HL-60/S4 (cell line): ENCODE data around the gene PIGU.
"Not testable (repeated sequence)": the region's sequence is repeated elsewhere in the genome, so short reads cannot be mapped to it uniquely, and the experiment has no call there.

ENCODE experiments used
- in situ Hi-C: fragments of 300-500 bp; cut with MboI; formaldehyde crosslinking; loops from 2 replicates; pipeline ENCODE4 v1.14.3; 2022; ENCODE audit warnings: low sequenced_read_pairs

Gene PIGU

DNA sequence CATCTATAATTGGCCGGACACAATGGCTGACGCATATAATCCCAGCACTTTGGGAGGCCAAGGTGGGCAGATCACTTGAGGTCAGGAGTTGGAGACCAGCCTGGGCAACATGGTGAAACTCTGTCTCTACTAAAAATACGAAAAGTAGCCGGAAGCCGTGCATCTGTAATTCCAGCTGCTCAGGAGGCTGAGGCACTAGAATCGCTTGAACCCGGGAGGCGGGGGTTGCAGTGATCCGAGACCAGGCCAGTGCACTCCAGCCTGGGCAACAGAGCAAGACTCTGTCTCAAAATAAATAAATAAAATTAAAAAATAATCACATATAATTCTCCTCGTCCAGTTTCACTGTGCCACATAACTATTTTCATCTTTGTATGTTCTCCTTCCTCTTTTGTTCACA lies 157.1 kb downstream of the PIGU start:
- in situ Hi-C loops, result not testable (repeated sequence)

GRCh38 chr20:34518863-34519262 lies 158.0 kb downstream of the PIGU start:
- in situ Hi-C loops, result not testable (repeated sequence)

- in situ Hi-C loops, result no loop called here
These were observed 159.8 kb downstream of the PIGU start for GRCh38 chr20:34517114-34517505.

DNA sequence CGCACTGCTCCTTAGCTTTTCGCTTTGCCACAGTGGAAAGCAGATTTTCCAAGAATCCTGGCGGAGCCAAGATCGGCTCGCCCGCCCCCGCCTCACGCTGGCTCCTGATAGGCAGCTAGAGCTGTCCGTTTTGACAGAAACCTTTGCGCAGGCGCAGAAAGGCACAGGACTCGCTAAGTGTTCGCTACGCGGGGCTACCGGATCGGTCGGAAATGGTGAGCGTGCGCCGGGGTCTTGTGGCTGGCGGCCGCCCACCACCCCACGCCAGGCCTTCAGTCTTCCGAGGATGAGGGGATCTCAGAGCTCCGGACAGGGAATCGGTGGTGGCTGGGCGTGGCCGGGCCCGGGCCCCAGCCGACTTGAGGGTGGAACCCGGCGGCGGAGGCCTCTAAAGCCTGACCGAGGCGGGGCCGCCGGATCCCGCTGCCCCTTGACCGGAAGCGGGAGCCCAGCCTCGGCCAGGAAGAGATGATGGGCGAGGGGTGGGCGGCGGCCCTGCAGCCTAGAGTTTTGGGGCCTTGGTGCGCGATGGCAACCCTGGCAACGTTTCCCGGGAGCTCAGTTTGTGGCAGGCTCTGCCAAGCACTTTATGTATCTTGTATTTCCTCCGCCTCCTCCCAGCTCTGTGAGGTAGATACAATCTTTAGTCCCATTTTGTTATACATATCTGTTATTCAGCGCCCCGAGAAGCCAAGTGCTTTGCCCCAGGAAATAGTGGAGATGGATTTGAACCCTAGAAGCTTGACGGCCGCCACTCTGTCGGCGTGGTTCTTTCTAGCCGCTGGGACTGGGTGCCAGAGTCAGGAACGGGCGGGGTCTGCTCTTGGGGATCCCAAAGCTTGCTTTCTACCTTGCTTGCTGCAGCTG lies 160.4 kb downstream of the PIGU start, which contains the start of gene DYNLRB1:
Gene DYNLRB1 (plus strand): TSS at position 176 of the 867 bp plus-strand sequence. CDS start 37 bp downstream, at position 213.
- in situ Hi-C loops, result no loop called here

- in situ Hi-C loops, result no loop called here
These were observed 161.2 kb downstream of the PIGU start for GRCh38 chr20:34515484-34516246.

DNA sequence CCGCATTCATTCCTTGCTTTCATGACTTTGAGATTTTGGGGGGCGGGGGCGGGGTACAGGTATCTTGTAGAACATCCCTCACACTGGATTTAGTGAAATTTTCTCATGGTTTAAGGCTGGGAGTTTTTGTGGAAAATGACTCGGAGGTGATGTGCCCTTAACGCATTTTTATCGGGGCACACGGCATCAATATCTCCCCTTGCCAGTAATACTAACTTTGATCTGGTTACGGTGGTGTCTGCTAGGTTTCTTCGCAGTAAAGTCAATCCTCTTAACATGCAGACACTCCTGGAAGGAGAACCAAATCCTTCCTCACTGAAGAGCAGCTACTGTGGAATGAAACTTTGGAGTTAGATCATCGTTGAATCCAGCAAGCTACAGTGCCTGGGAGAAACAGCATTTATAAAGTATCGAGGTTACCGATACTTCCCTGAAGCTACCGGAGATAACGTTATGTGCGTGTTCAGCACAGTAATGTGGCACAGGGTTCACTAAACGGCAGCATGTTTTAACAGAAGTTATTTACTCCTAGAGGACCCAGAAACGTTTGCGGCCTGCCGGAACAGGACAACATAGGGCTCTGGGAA lies 161.9 kb downstream of the PIGU start:
- in situ Hi-C loops, result no loop called here

- in situ Hi-C loops, result not testable (repeated sequence)
These were observed 162.9 kb downstream of the PIGU start for GRCh38 chr20:34514034-34514433.

DNA sequence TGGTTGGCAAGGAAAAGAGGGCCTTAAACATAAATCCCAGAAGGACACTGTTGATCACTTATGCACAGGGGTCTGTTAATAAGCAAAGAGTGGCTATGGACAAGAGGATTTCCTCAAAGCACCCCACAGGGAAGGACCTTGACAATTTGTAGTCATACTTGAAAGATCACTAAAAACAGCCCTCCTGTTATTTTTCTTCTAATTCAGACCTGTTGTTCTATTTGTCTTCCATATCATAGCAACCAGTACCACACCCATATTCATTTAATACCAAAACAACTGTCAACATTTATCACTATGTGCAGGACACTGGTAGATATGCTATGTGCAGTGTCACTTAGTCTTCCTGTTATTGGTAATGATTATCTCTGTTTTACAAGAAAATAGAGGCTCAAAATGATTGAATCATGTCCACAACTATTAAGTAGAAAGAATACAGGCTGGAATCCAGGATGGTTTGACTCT lies 163.9 kb downstream of the PIGU start:
- in situ Hi-C loops, result no loop called here

GRCh38 chr20:34512266-34512954 lies 164.5 kb downstream of the PIGU start:
- in situ Hi-C loops, result no loop called here

DNA sequence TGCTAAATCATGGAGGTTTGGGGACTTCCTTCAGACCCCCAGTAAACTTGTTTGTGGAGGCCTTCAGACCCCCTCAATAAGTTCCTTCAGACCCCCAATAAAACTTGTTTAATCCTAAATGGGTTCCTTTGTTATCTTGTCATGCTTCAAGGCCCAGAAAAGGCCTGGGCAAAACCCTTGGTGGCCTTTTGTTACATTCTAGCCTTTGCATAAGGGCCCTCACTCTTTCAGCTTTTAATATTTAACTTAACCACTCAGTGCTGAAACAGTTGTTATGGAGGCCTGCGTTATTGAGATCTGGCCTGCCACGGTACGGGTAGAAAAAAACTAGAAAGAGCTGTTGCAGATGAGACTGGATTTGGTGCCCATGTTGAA lies 165.0 kb downstream of the PIGU start:
- in situ Hi-C loops, result no loop called here

DNA sequence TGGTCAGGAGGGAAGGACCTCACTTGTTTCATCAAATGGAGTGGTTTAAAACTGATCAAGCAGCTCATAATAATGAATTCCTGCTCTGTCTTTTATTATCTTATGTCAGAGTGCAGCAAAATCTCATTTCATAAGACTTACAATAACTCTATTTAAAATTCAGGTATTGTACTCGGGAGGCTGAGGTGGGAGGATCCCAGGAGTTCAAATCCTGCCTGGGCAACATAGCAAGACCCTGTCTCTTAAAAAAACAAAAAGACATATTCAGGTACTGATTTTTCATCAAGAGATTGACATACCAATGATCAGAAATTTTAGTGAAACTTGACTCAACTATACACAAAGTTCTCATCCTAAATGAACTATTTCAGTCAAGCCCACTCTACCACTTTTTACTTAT lies 166.3 kb downstream of the PIGU start:
- in situ Hi-C loops, result no loop called here
